GM12892 (cell line): ENCODE measurements around the gene MICAL3.

Source experiments
- POLR2A ChIP-seq: IDR thresholded peaks from 2 replicates; pipeline ENCODE4 v1.6.1; 2011; ENCODE audit warnings: low read depth, low read length, control low read depth
- POLR2AphosphoS5 ChIP-seq: IDR thresholded peaks from 2 replicates; pipeline ENCODE4 v1.6.1; 2011; ENCODE audit warnings: low read depth, low read length, control low read depth
- TAF1 ChIP-seq: IDR thresholded peaks from 2 replicates; pipeline ENCODE4 v1.6.1; 2011; ENCODE audit warnings: low read depth, mild to moderate bottlenecking, control low read depth, low read length, borderline replicate concordance

DNA sequence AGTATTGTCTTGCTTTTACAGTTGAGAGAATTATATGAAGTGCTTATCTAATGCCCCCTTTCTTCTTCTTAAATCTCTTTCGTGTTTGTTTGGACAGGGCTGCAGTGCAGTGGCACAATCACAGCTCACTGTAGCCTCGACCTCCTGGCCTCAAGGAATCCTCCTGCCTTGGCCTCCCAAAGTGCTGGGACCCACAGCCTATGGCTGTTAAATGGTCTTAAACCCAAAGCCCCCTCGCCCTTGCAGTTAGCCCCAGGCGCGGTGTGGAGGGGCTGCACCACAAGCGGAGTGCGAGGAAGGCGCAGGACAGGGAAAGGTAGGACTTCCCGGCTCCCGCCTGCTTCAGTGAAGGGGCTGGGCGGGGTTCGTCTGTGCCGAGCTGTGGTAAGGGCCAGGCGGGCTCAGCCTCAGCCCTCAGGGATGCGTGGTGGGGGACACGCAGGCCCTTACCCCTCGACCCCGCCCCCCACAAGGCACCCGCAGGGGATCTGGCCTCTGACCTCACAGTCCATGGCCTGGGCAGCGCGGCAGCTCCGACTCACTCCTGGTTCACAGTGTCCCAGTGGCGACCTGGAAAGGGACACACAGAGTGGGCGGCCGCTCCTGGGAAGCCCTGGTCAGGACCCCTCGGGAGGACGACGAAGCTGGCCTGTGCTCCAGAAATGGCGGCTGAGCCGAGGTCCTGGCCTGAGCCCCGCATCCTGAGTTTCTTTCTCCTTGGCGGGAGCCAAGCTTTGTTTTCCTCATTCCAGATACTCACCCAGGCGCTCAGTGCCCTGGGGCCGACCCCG is 274.6 kb downstream of the MICAL3 start:
- TF ChIP-seq POLR2A (no peak), POLR2AphosphoS5 (no peak), TAF1 (no peak)
